NCI-H510A treated with DMSO at 0.1 percent for 48 hours (cell line): ENCODE results near the gene CLDN6.

ENCODE experiments used
- DNase-seq: peaks from one replicate; lab custom pipeline; 2025; lab: John Stamatoyannopoulos, UW

Gene CLDN6

DNA sequence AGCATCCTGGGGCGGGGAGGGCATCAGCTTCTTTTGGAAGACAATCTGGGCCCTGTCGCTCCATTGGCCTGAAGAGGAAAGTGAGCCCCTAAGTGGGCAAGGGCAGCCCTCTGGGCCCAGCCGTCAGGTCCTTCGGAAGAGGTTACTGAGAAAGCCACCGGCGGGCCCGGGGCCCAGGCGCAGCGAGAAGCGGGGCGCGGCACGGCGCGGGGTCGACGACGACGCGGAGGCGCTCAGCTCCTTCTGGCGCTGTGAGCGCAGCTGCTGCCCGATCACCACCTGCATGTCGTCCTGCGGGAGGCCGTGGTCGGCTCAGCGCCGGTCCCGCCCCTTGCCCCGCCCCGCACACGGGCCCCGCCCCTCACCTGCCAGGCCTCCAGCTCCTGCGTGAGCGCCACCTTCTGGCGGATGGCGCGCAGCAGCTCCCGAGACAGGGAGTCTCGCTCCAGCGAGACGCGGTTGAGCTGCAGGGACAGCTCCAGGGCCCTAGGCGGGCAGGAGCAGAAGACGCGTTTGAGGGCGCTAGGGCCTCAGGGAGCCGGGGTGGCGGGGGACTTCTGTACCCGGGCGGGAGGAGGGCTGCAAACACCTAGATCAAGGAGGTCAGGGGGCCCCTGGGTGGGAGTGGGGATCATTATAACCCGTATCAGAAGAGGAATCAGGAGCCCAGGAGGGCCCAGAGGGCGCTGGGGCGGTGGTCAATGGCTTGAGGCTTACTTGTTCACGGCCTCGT is 10.2 kb upstream of the CLDN6 start:
- peak; percentile 70 for DNase-seq

DNA sequence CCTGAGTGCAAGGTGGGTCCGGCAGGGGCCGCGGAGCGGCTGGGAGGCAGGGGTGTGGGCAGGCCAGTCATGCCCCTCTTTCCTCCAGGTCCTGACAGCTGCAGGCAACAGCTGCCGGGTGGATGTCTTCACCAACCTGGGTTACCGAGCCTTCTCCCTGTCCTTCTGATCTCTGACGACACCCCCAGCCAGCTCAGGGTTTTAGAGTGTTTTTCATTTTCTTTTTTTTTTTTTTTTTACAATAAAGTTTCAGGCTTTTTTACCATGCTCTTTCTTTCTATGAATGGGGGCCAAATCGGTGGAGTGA is 9.5 kb upstream of the CLDN6 start:
- no peak for DNase-seq

DNA sequence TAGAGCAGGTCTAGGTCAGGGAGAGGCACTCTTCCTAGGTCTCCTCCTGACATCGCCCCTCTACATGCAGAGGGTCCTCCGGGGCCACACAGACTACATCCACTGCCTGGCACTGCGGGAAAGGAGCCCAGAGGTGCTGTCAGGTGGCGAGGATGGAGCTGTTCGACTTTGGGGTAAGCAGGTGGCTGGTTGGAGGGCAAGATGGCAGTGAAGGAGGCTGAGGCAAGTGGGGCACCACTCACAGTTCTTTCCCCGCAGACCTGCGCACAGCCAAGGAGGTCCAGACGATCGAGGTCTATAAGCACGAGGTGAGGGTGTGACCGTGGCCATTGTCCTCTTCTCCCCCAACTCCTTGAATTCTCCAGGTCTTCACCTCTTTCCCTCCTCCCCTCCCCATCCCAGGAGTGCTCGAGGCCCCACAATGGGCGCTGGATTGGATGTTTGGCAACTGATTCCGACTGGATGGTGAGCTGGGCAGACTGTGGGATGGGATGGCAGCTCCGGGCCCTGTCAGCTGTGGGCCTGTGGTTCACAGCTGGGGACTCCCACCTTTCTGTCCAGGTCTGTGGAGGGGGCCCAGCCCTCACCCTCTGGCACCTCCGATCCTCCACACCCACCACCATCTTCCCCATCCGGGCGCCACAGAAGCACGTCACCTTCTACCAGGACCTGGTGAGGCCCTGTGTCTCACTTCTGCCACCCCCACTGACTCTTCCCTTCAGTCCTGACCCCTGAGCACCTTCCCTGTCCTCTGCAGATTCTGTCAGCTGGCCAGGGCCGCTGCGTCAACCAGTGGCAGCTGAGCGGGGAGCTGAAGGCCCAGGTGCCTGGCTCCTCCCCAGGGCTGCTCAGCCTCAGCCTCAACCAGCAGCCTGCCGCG is 8.9 kb upstream of the CLDN6 start:
- no peak for DNase-seq

DNA sequence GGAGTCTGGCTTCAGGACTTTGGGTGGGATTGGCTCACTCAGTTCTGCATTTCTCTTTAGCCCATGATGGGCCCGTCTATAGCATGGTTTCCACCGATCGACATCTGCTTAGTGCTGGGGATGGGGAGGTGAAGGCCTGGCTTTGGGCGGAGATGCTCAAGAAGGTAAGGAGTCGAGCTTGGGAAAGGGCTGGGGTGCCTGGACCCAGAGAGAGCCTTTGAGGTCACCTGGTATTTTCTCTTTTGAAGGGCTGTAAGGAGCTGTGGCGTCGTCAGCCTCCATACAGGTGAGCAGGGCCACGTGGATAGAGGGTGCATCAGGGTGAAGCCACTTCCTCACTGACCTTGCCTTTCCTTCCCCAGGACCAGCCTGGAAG is 8.0 kb upstream of the CLDN6 start:
- no peak for DNase-seq

DNA sequence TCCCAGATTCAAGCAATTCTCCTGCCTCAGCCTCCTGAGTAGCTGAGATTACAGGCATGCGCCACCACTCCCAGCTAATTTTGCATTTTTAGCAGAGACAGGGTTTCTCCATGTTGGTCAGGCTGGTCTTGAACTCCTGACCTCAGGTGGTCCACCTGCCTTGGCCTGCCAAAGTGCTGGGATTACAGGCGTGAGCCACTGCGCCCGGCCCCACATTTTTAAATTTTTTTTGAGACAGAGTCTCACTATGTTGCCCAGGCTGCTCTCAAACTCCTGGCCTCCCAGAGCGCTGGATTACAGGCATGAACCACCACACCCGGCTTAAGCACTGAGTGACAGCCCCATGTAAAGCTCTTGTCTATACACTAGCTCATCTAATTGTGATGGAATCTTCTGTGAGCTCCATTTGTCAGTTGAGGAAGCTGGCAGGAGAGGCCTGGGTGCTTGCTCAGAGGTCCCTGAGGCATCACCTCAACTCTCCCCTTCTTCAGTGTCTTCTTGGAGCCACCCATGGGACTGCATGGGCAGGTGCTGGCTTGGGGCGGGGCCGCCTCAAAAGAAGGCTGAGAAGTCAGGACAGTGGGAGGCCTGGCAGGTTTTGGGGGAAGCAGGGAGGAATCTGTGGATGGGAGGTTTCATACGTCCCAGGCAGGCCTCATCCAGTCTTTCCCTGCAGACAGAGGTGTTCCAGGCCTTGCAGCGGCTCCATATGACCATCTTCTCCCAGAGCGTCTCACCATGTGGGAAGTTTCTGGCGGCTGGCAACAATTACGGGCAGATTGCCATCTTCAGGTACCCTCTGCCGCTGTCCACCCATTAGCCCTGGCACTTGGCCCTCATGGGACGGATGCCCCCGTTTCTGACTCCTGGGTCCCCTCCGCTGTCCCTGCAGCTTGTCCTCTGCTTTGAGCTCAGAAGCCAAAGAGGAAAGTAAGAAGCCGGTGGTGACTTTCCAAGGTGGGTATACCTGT is 7.3 kb upstream of the CLDN6 start:
- no peak for DNase-seq

DNA sequence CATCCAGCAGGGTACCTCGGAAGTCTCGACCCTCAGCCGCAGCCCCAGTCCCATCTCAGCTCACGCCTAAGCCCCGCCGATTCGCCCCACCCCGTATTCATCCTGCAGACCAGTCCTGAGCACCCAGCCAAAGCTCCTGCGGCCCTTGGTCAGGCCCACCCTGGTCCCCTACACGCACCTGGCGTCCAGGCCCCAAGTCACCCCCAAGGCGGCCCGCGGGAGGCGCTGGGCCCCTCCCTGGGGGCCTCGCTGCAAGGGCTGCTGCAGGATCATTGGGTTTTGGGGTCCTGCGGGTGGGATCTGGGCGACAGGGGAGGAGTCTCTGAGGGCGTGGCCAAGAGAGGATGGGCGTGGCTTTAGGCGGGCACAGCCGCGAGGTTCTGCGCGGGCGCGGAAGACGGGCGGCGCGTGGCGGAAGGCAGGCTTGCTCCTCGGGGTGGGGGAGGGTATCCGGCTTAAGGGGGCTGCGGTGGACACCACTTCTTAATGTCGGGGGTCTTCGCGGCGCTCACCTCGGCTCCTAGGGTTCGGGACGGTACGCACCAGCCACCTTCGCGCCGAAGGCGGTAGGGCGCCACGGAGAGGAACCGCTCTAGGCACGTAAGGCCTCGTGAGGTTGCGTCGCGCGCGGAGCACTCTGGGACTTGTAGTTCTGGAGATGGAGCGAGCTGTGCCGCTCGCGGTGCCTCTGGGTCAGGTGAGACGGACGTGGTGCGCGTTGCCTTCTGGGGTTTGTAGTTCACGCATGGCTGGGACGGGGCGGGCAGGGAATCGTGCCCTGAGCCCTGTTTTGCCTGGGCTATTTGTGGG is 5.9 kb upstream of the CLDN6 start, which contains the start of the genes HCFC1R1 and THOC6:
Gene HCFC1R1 (minus strand): TSS at position 274 of the 810 bp plus-strand sequence. CDS start 1 bp downstream, at position 273.
Gene THOC6 (plus strand): TSS at position 367 of the 810 bp plus-strand sequence. CDS start 292 bp downstream, at position 659.
- DNase-seq, result peak; percentile 82

DNA sequence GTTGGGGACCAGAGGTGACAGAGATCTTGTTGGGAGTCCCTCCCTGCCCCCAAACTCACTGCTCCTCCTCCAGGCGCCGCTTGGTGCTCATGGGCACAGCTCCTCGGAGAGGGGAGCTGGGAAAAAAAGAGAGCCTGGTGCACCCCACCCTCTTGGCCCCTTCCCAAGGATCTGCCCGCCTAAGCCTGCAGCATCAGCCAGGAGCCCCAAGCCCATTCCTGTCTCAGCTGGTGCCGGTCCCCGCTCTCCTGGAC is 5.4 kb upstream of the CLDN6 start:
- no peak for DNase-seq

DNA sequence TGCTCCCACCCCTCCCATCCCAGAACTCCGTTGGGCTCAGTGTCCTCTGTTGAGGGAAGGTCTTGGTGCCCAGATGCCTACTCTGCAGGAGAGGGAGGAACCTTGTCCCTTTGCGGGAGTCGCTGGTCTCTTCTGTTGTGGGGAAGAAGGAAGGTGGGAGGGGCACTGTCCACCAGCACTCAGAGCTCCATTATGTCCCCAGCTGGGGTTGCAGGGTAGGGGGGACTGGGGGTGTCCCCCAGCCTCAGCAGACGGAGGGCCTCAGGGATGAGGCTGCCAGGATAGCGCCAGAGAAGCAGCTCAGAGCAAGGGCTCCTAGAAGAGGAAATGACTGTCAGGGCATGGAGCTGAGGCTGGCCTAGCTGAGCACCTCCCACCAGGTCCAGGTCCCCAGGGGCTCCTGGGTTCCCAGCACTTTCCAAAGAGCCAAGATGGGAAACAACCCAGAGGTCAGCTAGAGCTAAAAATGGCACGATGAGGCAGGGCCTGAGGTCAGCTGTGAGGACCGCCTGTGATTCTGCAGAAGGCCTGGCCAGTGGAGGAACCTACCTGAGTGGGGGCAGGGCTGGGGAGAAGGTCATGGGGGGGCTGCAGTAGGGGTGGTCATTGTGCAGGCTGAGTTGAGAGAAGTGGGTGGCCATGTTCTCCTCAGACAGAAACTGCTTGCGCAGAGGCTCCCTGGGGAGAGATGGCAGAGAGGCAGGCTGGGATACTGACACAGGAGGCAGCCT is 4.9 kb upstream of the CLDN6 start:
- DNase-seq, result no peak

DNA sequence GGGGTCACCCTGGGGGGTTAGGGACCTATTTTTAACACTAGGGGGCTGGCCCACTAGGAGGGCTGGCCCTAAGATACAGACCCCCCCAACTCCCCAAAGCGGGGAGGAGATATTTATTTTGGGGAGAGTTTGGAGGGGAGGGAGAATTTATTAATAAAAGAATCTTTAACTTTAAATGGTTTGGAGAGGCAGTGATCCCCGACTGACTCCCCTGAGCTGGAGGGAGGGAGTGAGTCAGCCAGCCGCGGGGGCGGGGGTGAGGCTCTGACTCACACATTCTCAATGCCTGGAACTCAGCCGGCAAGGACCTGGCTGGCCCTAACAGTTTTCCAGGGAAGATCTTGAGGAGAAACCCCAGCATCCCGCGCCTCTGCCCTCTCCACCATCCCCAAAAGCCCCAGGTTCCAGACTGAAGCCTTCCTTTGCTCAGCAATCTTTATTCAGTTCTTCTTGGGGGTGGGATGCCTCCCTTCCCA is 4.3 kb upstream of the CLDN6 start:
- no peak for DNase-seq

DNA sequence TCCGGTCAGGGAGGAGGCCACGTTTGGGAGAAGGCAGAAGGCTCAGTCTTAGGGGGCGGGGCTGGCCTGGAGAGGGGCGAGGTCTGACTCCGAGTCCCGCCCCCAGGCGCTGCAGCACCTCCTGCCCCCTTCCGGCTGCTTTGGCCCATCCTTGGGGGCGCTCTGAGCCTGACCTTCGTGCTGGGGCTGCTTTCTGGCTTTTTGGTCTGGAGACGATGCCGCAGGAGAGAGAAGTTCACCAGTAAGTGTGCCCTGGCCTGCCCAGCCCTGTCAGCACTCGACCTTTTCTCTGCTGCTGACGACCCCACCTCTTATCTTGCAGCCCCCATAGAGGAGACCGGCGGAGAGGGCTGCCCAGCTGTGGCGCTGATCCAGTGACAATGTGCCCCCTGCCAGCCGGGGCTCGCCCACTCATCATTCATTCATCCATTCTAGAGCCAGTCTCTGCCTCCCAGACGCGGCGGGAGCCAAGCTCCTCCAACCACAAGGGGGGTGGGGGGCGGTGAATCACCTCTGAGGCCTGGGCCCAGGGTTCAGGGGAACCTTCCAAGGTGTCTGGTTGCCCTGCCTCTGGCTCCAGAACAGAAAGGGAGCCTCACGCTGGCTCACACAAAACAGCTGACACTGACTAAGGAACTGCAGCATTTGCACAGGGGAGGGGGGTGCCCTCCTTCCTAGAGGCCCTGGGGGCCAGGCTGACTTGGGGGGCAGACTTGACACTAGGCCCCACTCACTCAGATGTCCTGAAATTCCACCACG is 3.6 kb upstream of the CLDN6 start:
- peak; percentile 12 for DNase-seq

DNA sequence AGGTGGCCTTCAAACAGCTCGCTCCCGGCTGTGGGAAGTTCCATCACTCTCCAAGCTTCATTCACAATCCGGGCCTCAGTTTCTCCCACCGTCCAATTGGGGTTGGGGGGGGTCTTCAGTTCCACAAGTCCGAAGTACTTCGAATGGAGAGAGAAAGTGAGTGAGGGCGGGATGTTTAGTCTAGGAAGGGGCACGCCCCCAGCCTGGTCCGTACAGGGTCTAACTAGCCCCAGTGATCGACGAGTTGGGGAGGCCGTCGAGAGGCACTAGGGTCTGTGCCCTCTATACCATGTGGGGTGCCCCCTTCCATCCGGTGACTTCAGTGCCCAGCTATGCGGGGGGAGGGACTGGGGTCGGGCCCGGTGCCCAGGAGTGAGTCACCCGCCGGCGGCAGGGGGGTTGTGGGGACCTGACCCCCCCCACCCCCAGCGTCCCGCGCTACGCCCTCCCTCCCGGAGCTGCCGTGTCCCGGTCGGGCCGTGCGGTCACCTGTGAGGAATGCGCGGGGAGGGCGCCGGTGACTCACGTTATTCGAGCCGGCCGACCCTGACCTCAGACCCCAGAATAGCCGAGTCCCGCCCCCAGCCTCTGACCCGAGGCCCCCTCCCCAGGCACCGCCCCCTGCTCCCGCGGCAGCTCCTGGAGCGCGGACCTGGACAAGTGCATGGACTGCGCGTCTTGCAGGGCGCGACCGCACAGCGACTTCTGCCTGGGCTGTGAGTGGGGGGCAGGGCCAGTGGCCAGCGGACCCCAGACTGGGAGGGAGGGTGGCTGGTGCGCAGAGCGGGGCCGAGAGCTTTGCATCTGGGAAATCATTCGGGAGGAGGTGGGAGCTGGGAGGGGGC is 2.8 kb upstream of the CLDN6 start:
- no peak for DNase-seq

DNA sequence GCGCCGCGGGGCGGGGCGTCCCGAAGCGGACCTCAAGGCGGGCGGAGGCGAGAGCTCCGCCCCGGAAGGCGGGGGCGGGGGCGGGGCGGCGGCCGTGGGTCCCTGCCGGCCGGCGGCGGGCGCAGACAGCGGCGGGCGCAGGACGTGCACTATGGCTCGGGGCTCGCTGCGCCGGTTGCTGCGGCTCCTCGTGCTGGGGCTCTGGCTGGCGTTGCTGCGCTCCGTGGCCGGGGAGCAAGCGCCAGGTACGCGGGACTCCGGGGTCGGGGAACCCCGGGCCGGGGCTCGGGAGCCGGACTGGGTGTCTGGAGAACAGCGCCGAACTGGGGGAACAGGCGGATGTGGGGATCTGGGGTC is 2.2 kb upstream of the CLDN6 start, which contains the start of gene TNFRSF12A:
Gene TNFRSF12A (plus strand): TSS at position 122 of the 357 bp plus-strand sequence. CDS start 30 bp downstream, at position 152.
- DNase-seq, result peak; percentile 38

DNA sequence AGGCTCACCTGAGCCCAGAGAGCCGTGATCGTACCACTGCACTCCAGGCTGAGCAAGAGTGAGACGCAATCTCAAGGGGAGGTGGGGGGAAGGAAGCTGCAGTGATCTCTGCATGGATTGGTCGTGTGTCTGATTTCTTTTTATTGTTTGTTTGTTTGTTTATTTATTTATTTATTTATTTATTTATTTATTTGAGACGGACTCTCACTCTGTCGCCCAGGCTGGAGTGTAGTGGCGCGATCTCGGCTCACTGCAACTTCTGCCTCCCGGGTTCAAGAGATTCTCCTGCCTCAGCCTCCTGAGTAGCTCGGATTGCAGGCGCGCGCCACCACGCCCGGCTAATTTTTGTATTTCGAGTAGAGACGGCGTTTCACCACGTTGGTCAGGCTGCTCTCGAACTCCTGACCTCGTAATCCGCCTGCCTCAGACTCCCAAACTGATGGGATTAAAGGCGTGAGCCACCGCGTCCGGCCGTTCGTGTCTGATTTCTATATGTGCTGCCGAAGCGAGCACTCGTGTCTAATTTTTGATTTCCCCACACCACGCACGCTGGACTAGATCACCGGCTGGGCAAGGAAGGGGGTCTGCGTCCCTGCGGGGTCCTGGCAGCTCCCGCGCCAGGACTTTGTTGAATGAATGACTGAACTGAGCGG is 1.7 kb upstream of the CLDN6 start:
- no peak for DNase-seq

DNA sequence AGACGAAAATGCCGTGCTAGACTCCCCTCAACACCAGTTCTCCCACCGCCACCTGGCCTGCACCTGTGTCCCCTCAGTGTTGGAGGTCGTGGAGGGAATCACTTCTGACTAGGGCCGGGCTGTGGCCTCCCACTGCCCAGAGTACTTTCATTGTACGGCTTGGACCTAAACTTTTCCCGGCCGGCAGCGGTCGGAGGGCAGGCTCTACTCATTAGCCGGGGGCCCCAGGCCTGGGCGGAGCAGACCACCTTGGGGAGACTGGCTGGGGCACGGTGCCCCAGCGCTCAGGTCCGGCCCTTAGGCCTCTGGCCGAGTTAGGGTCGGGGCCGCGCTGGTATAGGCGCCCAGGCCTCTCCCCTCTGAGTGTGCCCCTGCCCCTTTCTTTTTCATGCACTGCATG is 639 bp downstream of the CLDN6 start:
- no peak for DNase-seq

DNA sequence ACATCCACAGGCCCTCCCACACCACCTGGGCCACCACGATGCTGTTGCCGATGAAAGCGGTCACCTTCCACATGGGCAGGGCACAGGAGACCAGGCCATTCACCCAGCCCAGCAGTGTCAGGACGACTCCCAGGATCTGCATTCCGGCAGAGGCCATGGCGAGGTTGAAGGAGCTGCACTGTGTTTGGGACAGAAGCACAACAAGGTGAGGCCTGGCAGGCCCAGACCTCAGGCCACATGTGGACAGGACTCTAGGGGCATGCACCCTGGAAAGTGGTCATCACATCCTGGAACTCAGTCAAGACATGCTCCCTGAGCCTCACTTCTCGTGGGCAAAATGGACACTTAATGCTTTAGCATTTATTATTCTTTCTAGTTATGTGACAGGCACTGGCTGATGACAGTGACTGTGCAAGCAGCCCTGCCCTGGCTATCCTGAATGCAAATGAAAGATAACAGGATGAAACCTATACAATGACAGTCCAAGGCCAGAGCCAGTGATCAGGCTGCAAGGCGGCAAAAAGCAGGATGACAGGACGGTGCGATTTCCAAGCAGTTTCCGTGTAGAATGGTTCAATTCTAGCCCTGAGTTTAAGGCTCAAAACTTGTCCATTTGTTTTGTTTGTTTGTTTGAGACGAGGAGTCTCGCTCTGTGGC is 2.0 kb downstream of the CLDN6 start:
- DNase-seq, result no peak

DNA sequence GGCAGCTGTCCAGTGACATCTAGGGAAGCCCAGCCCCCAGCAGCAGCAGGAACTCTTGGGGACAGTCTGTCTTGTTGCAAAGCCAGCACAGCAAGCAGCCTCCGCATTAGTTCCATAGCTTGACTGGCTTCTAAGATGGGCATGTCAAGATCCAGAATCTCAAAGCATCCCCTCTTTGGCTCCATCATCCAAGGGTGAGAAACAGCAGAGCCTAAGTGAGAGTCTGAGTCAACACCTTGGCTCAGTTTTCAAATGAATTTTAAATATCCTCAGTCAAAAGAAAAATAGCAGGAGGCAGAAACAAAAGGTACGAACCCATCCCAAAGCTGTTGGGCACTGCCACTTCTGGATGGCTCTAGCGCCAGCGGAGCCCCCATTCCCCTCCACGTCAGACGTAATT is 3.0 kb downstream of the CLDN6 start:
- no peak for DNase-seq

DNA sequence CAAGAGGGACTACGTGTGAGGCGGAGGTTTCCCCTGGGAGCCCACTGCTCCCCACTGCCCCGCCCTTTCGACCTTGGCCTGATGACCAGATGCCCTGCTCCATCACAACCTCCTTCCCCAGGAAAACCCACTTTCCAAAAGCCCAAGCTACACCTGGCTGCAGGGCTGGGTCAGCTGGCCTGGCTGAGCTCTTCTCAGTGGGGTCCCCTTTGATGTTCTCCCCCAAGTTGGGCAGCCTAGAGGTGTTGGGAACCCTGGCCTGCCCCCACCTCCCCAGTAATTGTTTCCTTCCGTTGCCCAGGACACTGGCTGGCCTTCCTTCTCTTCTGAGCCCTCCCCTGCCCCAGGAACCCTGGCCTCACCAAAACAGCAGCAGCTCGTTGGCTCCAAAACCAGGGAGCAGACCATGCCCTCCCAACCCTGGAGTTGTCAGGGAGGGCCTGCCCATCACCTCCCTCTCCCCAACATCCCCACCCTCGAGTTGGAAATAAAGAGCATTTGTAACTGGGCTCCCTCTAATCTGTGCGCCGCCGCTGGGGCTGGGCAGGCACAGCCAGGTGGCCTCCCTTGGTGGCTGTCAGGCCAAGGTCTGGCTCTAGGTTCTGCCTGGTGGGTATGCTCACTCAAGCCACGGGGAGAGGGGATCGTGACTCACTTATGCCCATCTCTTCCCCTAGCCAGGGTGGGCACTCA is 3.8 kb downstream of the CLDN6 start:
- DNase-seq, result no peak
